HG03066 (cell line): ENCODE measurements around the gene FAM9A.
"Not testable (repeated sequence)": the region's sequence is repeated elsewhere in the genome, so short reads cannot be mapped to it uniquely, and the experiment has no call there.

ENCODE experiments used
- ATAC-seq: cut with Tn5 transposase; IDR thresholded peaks from one replicate; pipeline ENCODE4 v1.9.1; 2021; ENCODE audit warnings: low read depth; ENCODE audit not compliant: unreplicated experiment

The FAM9A gene

DNA sequence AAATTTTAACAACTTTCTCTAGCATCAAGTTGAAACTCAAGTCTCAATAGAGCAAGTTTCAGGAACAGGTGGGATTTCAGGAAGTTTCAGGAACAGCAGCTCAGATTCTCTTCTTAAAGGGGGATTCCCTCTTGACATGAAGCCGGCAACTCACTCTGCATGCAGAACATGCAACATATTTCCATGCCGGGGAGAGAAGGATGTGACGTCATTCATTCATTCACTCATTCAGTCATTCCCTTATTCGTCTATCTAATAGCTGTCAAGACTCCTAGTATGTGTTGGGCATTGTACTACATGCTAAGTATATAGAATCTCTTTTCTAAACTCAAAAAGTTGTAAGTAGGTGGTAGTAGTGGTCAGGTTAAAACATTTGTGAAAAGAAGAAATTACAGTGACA, 4.8 kb upstream of the FAM9A start:
- no peak for ATAC-seq

DNA sequence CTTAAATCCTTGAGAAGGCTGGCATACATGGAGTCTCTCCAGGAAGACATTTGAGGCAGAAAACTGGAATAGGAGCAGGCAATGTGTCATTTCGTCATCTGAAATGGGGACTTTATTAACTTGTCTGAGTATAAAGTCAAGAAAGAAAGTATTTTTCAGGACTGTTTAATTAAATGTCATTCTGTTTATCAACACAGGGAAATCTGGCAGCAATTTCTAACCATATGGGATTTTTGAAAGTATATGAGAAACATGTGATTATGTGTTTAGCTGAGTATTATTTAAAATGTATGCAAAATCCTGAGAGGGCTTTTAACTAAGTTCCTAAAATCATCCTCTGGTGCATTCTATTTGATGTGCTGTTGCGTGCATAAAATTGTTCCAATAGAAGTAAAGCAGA, 3.9 kb upstream of the FAM9A start:
- ATAC-seq = no peak

DNA sequence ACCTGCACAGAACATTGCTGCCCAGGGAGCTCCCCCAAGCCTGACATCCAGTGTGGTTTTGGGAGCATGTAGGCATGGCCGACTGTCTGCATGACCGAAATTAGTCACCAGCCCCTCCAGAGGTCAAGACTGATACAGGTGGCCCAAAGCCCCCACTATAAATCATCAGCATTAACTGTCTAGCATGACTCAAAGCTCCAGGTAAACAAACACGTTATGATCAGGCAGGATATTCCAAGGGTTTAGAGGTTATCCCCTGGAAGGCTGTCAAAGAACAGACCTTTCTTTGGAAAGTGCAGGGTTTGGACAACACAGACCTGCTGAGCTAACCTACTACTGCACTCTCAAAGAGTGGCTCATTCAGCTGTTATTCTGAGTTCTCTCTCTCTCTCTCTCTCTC, 2.1 kb upstream of the FAM9A start:
- no peak for ATAC-seq

DNA sequence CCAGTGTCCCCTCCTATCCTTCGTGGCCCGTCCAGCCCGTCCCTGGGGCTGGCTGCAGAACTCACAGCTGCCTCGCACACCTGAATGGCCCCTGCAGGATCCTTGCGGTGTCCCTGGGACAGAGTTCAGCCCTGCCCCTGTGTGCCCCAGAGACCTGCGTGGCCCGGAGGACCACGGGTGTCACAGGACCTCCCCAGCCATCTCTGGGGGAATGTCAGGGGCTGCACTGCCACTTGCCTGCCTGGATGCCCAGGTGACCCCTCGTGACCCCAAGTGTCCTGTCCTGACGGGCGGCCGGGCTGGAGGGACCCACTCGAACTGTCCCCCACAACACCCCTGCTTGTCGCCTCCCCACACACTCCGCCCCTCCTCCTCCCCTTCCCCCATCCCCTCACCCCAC, 832 bp downstream of the FAM9A start:
- not testable (repeated sequence) for ATAC-seq

DNA sequence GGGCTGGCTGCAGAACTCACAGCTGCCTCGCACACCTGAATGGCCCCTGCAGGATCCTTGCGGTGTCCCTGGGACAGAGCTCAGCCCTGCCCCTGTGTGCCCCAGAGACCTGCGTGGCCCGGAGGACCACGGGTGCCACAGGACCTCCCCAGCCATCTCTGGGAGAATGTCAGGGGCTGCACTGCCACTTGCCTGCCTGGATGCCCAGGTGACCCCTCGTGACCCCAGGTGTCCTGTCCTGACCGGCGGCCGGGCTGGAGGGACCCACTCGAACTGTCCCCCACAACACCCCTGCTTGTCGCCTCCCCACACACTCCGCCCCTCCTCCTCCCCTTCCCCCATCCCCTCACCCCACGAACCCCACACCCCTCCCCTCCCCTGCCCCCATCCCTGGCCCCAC, 1.9 kb downstream of the FAM9A start:
- ATAC-seq = not testable (repeated sequence)

DNA sequence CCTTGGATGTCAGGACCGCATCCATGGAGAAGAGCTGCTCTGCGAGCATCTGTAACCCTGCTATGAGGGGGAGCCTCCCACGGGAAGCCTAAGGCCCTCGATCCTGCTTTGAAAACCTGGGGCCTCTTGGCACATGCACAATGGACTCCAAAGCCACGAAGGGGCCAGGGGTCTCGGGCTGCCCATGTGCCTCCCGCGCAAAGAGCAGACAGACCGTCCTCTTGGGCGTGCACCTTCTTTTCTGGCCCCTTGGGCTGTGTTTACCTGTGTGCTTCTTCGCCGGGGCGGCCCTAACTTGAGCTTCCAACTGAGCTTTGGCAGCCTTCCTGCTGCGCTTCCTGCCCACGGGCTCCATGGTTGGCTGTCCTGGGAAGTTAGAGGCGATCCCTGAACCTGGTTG, 2.5 kb downstream of the FAM9A start:
- ATAC-seq = not testable (repeated sequence)

DNA sequence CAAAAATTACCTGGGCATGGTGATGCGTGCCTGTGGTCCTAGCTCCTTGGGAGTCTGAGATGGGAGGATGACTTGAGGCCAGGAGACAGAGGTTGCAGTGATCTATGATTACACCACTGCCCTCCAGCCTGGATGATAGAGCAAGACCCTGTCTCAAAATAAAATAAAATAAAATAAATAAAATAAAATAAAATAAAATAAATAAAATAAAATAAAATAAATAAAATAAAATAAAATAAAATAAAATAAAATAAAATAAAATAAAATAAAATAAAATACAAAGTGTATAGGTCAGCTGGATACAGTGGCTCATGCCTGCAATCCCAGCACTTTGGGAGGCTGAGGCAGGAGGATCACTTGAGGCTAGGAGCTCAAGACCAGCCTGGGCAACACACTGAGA, 14.1 kb downstream of the FAM9A start:
- not testable (repeated sequence) for ATAC-seq

DNA sequence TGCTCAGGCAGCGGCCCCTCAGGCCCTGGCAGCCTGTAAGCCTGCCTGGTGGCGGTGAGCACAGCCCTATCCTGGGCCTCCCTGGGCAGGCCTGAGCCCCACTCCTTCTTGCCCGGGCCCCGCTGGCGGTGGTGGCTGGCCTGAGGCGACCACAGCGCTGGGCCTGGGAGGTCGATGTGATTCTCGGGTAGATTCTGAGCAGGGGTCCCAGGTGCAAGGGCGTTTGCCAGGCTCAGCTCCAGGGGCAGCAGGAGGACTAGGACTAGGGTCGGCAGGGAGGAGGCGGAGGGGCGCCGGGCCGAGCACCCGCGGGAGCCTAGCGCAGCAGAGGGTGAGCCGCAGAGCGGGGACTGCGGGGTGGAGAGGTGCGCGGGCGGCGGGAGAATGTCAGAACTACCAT, 17.0 kb downstream of the FAM9A start:
- ATAC-seq = no peak

DNA sequence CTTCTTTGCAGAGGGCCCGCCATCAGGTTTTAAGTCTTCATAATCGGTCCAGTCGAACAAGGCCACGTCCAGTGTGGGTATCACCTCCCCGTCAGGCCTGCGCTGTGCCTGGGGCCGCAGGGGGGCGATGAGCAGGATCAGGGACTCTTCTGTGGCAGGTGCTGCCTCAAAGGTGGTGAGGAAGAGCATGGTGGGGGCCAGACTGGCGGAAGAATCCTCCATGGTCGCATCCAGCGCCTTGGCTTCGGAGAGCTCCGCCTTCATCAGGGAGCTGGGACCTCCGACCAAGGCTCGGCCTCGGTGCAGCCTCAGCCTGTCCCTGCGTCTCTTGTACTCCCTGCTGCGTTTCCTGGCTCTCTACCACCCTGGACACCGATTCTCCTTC, 17.5 kb downstream of the FAM9A start:
- ATAC-seq = no peak

DNA sequence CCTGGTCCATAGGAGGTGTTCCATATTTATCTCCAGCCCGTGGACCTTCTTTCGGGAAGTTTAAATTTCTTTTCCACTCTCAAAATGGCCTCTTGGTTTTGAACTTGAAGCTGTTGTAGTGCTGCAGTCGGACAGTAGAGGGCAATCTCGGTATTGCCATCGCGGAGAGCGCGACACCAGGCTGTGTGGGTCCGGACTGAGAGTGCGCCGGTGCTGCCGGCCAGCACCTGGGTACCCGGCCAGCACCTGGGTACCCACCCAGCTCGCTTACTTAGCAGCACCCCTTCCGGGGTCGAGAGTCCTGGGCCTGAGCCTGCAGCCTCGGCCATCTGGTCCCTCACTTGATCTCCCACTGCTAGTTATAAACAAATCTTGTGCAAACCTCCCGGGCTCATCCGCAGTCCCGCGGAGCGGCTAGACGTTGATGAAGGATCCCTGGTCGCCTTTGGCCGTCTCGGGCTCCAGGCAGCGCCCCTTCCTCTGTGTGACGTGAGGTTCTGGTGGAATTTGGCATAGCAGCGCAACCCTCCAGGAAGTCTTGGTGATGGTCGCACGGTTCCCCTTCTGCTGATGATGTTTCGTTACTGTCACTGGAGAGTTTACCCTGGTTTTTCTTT, 18.0 kb downstream of the FAM9A start:
- no peak for ATAC-seq

DNA sequence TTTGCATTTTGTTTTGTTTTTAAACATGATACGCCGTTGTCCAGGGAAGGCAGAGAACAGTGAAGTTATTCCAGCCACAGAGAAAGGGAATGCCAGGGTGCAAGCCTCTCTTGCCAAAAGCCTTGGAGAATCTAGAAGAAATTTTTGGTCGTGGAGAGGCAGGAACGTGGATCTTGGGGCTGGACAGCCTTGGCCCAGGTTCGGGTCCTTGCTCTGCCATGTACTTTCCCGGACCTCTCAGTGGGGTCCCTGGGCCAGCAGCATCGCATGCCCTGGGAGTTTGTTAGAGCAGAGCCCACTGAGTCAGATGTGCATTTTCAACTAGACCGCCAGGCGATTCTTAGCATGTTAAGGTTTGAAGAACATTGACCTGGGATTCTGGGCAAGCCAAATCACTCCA, 18.6 kb downstream of the FAM9A start:
- ATAC-seq = no peak

DNA sequence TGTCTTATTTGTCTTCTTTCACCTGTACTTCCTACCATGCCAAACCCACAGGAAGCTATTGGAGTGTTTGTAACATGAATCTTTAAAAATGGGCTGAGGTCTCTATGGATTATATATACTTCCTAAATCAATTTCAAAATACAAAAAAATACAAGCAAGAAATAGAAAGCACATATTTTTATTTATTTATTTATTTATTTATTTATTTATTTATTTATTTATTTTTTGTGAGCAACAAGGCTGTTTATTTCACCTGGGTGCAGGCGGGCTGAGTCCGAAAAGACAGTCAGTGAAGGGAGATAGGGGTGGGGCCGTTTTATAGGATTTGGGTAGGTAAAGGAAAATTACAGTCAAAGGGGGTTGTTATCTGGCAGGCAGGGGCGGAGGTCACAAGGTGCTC, 19.3 kb downstream of the FAM9A start:
- not testable (repeated sequence) for ATAC-seq

DNA sequence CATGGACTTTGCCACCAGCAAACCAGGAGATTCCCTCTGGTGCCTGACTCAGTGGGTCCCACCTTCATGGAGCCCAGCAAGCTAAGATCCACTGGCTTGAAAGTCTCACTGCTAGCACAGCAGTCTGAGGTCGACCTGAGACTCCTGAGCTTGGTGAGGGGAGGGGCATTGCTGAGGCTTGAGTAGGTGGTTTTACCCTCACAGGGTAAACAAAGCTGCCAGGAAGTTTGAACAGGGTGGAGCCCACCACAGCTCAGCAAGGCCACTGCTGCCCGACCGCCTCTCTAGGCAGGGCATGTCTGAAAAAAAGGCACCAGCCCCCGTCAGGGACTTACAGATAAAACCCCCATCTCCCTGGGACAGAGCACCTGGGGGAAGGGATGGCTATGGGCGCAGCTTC, 28.1 kb downstream of the FAM9A start:
- ATAC-seq = no peak

DNA sequence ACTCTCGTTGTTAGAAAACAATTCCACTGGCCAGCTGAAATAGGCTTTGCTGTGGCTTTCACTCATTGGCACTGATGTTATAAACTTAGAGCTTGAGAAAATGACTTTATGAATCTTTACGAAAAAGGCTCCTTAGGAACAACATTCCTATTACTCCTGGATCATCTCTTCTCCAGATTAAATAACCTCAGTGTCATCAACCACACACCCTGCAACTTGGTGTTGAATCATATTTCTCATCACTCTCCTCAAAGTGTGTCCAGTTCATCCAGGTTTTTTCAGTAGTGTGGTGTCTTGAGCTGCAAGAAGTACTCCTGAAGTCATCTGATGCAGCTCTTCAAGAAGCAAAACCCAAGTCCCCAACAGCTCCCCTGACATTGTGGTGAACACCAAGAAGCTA, 41.2 kb downstream of the FAM9A start:
- no peak for ATAC-seq

DNA sequence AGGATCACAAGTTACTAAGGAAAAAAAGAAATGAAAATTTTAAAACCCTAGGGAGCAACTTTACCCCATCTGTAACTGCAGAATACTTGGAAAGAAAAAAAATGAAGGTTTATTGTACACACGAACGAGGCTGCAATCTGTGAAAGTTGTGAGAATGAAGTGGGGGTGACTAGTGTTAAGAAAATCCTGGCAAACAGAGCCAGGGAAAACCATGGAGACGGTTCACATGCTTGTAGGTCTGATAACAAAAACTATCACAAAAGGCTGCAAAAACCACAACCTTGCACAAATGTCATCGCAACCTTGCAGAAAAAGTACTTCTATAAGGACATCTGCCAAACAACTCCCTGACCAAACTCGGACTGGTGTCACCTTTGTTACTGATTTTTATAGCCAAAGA, 42.5 kb downstream of the FAM9A start:
- ATAC-seq = not testable (repeated sequence)

DNA sequence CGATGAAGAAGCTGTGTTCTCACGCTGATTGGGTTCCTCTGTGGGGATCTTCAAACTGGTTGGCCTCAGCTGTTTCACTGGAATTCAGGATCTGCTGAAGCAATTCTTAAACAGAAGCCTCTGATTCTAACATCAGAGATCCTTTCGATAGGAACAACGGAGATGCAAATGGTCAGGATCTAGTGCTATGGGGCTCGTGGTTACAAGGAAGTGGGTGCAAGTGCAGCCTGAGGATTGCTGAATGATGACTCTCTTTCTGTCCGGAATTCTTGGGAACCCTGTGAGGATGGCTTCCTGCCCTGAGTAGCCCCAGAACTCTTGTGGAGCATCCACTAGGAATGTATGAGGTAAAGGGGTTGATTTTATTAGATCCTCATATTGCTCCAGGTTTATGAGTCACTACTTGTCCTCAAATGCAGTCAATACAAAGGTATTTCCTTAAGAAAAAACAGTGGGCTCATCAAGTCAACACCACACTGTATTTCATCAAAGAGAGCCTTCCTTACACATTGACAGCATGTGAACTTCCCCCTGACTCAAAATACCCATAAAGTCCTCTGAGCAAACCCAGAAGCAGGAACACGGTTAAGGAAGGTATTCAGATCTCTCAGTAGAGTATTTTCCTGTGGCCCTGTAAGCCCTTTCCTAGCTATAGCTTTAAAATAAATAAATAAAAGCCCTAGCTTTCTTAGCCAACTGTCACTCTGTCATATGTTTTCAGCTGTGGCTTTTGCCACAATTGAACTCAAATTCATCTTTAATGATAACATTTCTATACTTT, 43.4 kb downstream of the FAM9A start:
- ATAC-seq = not testable (repeated sequence)

DNA sequence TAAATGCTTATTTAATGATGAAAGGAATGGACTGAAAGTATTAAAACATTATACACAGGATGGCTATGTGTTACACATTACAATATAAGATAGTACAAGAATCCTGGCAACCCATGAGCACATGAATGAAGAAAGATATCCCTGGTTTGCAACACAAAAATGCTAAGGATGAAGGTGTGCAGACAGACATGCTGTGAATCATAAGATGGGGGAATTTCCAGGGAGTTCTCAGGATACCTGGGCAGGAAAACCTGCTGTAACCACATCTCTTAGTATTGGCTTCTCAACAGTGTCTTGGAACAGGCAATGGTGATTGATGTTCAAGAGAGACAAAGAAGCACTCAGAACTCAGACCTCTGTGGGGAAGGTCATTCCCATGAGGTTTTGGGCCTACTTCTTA, 45.4 kb downstream of the FAM9A start:
- no peak for ATAC-seq

DNA sequence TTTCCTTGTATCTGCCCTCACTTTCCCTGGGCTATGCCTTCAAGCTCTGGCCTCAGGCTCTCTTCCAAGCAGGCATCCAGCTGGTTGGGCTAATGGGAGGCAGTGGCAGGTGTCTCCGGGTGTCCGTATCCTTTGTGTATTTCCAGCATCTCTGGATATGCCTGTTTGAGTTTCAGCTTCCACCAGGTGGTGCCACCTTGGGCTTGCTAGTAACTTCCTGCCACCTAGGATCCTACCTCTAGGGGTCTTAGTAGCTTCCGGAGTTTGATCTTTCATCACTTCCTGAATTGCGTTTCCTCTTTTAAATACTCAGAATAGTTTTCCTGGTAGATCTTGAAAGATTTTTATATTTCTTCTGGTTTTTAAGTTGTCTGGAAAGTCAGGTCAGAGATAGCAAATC, 46.1 kb downstream of the FAM9A start:
- ATAC-seq = no peak

DNA sequence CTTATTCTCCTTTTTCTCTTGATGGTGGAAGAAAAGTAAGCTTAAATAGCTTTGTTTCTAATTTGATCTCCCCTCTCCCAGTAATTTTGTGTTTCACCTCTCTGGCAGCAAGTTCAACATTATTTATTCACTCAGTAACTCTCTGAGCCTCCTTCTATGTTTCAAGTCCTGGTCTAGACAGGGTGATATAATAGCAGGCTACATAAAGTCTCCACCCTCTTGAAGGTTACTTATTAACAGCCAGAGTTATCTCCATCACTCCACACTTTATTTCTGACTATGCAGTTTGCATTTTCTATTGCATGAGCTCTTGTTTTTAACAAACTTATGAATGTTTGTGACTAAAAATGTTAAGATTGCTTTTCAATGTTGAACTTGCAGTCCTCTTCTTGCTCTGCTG, 51.5 kb downstream of the FAM9A start:
- ATAC-seq = no peak

DNA sequence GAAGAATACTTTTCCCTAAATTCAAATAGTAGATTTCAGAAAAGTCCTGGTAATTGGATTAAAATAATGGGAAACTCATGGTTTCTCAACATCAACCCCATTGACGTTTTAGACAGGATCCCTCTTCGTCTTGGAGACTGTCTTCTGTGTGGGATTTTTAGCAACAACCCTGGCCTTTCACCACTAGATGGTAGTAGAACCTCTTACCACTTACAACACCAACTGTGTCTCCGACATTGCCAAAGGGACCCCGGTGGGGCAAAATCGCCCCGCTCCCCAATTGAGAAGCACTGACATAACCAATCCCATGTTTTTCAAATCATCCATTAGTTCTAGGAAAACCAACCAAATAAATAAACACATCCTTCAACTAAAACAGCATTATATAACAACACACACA, 52.3 kb downstream of the FAM9A start:
- ATAC-seq = no peak

DNA sequence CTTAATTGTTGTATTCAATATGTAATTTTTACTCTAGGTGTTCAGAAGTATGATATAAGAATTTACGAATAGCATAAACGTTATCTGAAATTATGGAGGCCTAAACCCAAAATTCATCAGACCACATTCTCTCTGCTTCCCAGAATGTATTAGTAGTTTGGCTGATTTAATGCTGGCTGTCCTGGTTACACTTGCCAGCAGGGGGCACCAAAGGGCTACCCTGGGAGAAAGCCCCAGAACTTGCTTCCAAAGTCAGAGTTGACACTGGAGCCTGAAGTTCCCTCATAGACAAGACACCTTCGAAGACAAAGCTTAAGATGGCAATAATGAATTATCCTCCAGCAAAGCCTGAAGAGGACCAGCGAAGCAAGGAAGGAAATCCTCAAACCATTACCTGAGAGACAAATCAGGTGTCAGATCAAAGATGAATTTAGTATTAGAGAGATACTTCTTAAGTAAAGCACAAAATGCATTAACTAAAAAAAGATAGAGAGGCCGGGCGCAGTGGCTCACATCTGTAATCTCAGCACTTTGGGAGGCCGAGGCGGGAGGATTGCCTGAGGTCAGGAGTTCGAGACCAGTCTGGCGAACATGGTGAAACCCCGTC, 58.0 kb downstream of the FAM9A start:
- ATAC-seq = no peak

DNA sequence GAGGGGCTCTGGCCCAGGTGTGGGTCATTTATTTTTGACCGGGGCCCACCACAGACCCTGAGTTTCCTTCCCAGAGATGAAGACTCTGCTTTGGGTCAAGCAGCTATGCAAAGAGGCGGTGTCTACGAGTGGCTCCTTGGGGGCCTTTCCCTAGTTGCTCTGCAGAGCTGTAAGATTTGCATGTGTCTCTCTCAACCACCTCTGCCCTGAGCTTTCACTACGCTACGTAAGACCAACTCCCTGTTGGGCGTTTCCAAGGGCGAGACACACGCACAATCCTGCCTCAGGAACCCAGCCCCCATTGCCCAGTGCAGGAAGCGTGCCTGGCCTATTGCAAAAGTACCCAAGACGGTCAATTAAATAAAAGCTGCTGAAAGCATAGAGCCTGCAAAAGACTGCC, 59.2 kb downstream of the FAM9A start:
- no peak for ATAC-seq
